ENCODE data around the gene CACNA1G. TPM values are rescaled to one million over a fixed set of nuclear protein-coding genes. Genes with fewer than 3 reads are reported as not detected.

The CACNA1G gene
- total RNA-seq, 4 donors from 2014 or later: 0.11 to 0.38 (median 0.13) TPM; not detected in 1

DNA sequence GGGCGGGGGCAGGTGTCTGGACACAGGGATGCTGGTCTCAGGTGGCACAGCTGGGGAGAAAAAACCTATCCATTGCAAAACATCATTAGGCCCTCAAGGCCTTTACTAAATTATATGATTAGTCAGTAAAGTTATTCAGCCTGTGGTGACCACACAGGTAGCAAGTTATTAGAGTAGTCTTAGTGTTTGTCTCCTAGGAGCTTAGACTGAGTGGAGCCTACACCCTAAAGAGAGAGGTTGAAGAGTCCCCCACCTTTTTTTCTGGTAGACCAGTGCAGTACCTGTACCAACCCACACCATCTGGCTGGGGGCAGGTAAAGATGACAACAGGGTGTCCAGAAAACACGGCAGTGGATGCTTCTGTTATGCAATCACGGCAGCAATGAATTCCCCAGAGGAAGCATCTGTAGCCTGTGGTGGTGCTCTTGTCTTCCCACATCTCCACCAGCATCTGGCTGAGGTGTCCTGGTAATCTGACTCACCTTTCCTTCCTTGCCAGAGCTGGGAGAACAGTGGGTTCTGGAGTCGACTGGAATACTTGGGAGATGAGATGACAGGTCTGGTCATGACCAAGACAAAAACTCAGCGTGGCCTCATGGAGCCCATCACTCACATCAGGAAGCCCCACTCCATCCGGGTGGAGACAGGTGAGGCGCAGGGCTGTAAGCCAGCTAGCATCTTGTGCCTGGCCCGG is 41.2 kb upstream of the CACNA1G start:
- H3K36me3 ChIP-seq: no peaks in the 10 kb centered on the region
- no peak overlapping the region for H3K4me3 ChIP-seq
- H3K4me1 ChIP-seq: peaks cover 6 to 48% (median 8%) of the 10 kb centered on the region in 3 donors
- no peak for DNase-seq
- TF ChIP-seq, protein P1, sequence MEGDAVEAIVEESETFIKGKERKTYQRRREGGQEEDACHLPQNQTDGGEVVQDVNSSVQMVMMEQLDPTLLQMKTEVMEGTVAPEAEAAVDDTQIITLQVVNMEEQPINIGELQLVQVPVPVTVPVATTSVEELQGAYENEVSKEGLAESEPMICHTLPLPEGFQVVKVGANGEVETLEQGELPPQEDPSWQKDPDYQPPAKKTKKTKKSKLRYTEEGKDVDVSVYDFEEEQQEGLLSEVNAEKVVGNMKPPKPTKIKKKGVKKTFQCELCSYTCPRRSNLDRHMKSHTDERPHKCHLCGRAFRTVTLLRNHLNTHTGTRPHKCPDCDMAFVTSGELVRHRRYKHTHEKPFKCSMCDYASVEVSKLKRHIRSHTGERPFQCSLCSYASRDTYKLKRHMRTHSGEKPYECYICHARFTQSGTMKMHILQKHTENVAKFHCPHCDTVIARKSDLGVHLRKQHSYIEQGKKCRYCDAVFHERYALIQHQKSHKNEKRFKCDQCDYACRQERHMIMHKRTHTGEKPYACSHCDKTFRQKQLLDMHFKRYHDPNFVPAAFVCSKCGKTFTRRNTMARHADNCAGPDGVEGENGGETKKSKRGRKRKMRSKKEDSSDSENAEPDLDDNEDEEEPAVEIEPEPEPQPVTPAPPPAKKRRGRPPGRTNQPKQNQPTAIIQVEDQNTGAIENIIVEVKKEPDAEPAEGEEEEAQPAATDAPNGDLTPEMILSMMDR (IDR thresholded peaks at IDR 0.05): no peak
- TF ChIP-seq POLR2A (IDR thresholded peaks at IDR 0.05): no peak
- H3K27ac ChIP-seq: no peak overlapping the region
- WGBS, 2 donors: 39 to 70% methylated on average over 2 to 5 of the region's 8 CpGs
- intact Hi-C loops (cut with DNase I): no loop called here
- H3K27me3 ChIP-seq: no peaks in the 10 kb centered on the region
- H3K9me3 ChIP-seq: no peaks in the 10 kb centered on the region

DNA sequence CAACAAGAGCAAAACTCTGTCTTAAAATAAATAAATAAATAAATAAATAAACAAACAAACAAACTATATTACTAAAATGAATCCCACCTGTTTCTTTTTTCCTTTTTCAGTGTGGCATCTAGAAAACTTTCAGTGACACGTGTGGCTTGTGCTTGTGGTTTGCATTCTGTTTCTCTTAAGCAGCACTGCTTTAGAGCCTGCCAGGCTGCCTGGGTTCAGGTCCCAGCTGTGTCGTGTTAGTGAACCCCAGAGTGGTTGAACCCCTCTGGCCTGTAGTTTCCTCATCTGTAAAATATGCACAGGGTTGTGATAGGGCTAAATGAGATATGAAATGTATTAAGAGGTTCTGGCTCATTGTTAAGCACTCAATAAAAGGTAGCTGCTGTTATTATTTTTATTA is 40.0 kb upstream of the CACNA1G start:
- TF ChIP-seq, protein P1 (IDR thresholded peaks at IDR 0.05): no peak
- TF ChIP-seq POLR2A (IDR thresholded peaks at IDR 0.05): no peak
- H3K27ac ChIP-seq: no peak overlapping the region
- WGBS, 2 donors: 67 to 73% methylated on average over 2 of the region's 2 CpGs
- no peaks in the 10 kb centered on the region for H3K27me3 ChIP-seq
- no peaks in the 10 kb centered on the region for H3K9me3 ChIP-seq
- H3K4me3 ChIP-seq: no peak overlapping the region
- no peak for DNase-seq
- H3K4me1 ChIP-seq: peaks cover under 1 to 36% (median under 1%) of the 10 kb centered on the region in 3 donors
- intact Hi-C loops (cut with DNase I): no loop called here
- H3K36me3 ChIP-seq: no peaks in the 10 kb centered on the region

DNA sequence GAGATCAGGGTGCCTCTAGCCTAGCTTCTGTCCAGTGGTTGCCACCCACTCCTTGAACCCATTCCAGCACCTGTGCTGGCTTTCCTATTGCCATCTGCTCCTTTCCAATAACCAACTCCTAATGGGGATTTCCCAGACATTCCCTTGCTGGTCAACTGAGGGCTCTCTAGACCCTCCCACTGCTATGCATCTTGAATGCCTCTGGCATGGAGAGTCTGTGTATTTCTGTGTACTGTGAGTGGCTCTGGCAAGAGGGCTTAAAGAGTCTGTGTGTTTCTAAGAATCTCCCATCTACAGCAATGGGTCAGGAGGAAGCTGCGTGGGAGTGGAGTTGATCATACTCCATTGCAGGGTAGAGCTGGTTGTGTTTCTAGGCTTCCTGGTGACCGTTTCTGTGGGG is 39.0 kb upstream of the CACNA1G start:
- no peaks in the 10 kb centered on the region for H3K9me3 ChIP-seq
- no peak overlapping the region for H3K27ac ChIP-seq
- TF ChIP-seq POLR2A (IDR thresholded peaks at IDR 0.05): no peak
- TF ChIP-seq, protein P1 (IDR thresholded peaks at IDR 0.05): no peak
- intact Hi-C loops (cut with DNase I): no loop called here
- H3K27me3 ChIP-seq: no peaks in the 10 kb centered on the region
- DNase-seq: no peak
- no peaks in the 10 kb centered on the region for H3K36me3 ChIP-seq
- H3K4me3 ChIP-seq: no peak overlapping the region
- 86% methylated on average over 2 of the region's 2 CpGs; no CpG with 5 or more reads in 1 of the 2 donors for WGBS, 2 donors
- H3K4me1 ChIP-seq: peaks cover 0 to 33% (median 0%) of the 10 kb centered on the region in 3 donors

DNA sequence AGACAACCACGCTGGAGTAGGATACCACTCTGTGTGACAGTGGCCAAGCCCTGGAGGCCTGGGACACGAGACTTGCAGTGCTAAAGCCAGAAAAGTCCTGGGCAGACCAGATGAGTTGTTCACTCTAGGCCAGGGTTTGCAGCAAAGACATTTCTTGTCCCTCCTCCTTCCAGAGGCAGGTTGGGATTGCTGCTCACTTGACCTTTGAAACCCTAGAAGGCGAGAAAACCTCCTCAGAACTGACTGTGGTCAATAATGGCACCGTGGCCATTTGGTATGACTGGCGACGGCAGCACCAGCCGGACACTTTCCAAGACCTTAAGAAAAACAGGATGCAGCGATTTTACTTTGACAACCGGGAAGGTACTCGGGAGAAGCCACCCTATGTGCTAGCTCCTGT is 37.7 kb upstream of the CACNA1G start:
- intact Hi-C loops (cut with DNase I): no loop called here
- WGBS, 2 donors: 89 to 98% methylated on average over 8 to 9 of the region's 10 CpGs
- no peaks in the 10 kb centered on the region for H3K27me3 ChIP-seq
- H3K4me1 ChIP-seq: peaks cover 0 to 24% (median 0%) of the 10 kb centered on the region in 3 donors
- no peak overlapping the region for H3K27ac ChIP-seq
- TF ChIP-seq, protein P1 (IDR thresholded peaks at IDR 0.05): no peak
- no peak for TF ChIP-seq POLR2A (IDR thresholded peaks at IDR 0.05)
- no peak for DNase-seq
- no peaks in the 10 kb centered on the region for H3K9me3 ChIP-seq
- no peaks in the 10 kb centered on the region for H3K36me3 ChIP-seq
- H3K4me3 ChIP-seq: no peak overlapping the region

DNA sequence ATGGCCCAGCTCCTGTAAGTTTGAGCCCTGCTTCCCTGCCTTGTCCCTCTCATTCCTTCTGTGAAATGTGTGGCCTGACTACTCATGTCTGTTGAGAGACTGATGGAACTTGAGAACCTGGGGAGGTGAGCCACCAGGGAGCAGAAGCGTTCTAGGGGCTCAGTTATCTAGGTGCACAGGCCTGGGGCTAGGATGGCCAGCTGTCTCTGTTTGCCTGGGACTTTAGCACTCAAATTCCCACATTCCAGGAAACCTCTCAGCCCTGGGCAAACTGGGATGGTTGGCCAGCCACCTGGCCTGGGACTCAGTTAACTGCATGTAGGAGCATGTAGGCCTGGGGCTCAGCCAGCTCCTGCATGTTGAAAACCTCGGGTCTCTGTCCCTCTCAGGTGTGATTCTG is 37.3 kb upstream of the CACNA1G start:
- peaks cover 0 to 24% (median 0%) of the 10 kb centered on the region in 3 donors for H3K4me1 ChIP-seq
- H3K4me3 ChIP-seq: no peak overlapping the region
- H3K27ac ChIP-seq: no peak overlapping the region
- no peaks in the 10 kb centered on the region for H3K27me3 ChIP-seq
- H3K36me3 ChIP-seq: no peaks in the 10 kb centered on the region
- DNase-seq: no peak
- no peak for TF ChIP-seq POLR2A (IDR thresholded peaks at IDR 0.05)
- TF ChIP-seq, protein P1 (IDR thresholded peaks at IDR 0.05): no peak
- intact Hi-C loops (cut with DNase I): no loop called here
- no peaks in the 10 kb centered on the region for H3K9me3 ChIP-seq
- 33 to 58% methylated on average over 1 to 2 of the region's 2 CpGs for WGBS, 2 donors

All from esophagus squamous epithelium (tissue), 5 donors.